ENCODE data around the gene TTC33.
"Not testable (repeated sequence)": the region's sequence is repeated elsewhere in the genome, so short reads cannot be mapped to it uniquely, and the experiment has no call there.

TTC33 gene

DNA sequence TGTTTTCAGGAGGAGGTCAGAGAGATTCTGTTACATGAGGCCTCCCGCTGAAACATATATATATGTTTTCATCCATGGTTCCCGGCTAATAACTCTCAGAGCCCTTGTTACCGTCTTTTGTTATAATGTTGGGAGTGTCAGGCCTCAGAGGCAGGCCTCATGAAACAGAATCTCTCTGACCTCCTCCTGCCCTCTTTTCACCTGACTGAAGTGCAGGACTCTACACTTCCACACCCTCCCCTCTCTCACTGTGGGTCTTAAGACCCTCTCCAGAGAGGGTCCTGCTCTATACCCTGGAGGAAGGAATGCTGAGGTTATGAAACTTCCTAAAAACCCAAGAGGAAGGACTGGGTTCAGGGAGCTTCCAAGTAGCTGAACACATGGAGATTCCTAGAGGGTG lies 104.6 kb downstream of the TTC33 start:
- no peak for ATAC-seq

DNA sequence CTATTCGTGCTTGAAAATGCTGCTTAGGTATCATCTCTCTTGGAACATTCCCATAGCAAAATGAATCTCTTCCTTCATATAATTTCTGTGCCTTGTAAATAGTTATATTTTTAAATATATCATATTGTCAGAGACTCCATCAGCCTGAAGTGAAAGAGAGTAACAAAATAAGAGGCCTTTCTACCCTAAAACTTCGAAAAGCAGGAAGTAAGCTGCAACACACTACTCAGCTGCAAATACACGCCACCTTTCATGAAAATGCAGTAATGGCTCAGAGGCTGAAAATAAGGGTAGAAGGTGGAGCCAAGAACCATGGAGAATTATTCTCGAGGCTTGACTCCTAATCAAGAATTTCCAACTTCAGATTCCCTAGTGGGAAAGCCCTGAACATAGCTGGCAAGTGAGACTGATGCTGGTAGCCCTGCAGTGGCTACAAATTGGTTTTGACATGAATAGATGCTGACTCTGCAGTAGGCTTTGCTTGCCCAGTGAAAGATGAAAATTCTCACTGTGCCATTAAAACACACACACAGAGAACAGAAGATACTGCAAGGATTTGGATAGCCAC lies 106.2 kb downstream of the TTC33 start:
- ATAC-seq = no peak

DNA sequence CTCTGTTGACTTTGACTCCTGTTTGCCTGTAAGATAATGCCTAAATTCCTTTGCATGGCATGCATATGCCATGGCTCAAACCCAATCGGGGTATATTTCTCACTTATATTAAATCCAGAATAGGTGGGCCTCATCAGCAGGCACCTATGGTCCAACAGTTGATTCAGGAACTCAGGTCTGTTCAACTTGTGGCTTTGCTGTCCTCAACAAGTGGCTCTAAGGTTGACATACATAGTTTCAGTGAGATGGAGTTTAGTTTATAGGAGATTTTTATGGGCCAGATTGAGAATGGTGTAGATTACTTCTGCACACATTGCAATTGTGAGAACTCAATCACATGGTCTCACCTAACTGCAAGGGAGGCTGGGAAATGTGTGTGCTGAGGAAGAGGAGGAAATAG lies 107.6 kb downstream of the TTC33 start:
- ATAC-seq = no peak

DNA sequence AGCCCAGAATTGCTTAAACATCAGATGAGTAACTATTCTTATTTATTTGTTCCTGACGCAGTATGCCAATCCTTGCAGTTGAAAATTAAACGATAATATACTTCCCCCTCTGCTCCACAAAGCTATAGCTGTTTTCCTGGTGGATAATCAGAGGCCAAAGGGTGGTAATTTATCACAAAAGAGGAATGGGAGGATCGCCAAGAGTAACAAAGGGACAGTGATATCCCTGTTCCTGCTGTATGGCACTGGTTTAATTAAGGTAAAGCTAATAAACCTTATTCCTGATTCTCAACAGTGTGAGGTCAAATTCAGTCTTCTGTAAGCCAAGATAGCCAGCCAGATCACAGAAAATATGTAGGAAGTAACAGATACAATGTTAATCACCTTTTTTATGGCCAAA lies 109.5 kb downstream of the TTC33 start:
- ATAC-seq = no peak

DNA sequence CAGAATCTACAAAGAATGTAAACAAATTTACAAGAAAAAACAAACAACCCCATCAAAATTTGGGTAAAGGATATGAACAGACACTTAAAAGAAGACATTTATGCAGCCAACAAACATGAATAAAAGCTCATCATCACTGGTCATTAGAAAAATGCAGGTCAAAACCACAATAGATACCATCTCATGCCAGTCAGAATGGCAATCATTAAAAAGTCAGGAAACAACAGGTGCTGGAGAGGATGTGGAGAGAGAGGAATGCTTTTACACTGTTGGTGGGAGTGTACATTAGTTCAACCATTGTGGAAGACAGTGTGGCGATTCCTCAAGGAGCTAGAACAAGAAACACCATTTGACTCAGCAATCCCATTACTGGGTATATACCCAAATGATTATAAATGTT lies 116.2 kb downstream of the TTC33 start:
- ATAC-seq = not testable (repeated sequence)

DNA sequence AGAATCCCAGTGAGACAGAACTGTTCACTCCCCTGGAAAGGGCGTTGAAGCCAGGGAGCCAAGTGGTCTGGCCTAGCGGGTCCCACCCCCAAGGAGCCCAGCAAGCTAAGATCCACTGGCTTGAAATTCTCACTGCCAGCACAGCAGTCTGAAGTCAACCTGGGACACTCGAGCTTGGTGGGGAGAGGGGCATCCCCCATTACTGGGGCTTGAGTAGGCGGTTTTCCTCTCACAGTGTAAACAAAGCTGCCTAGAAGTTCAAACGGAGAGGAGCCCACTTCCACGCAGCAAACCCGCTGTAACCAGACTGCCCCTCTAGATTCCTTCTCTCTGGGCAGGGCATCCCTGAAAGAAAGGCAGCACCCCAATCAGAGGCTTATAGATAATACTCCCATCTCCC lies 121.2 kb downstream of the TTC33 start:
- ATAC-seq = no peak

DNA sequence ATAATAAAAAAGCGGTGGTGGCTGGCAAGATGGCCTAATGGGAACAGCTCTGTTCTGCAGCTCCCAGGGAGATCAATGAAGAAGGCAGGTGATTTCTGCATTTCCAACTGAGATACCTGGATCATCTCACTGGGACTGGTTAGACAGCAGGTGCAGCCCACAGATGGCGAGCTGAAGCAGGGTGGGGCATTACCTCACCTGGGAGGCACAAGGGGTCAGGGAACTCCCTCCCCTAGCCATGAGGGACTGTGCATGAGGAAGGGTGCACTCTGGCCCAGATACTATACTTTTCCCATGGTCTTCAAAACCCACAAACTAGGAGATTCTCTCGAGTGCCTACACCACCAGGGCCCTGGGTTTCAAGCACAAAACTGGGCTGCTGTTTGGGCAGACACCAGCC lies 121.6 kb downstream of the TTC33 start:
- no peak for ATAC-seq

DNA sequence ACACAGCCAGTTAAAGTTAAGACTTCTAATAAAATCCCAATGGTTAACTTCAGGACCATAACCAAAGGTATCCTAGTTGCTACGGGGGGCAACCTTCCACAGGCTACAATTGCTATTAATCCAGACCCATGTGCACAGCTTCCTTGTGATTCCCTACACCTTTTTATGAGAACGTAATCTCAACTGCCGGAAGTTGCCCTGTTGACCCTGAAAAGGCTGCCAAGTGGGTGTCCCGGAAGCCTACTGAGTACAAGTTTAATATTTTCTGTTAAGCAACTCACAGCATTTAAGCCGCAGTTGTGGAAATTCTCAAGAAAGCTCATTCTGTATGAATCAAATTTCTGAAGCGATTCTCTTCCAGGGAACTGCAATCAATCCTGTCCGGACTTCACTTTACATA lies 124.5 kb downstream of the TTC33 start:
- ATAC-seq = no peak

DNA sequence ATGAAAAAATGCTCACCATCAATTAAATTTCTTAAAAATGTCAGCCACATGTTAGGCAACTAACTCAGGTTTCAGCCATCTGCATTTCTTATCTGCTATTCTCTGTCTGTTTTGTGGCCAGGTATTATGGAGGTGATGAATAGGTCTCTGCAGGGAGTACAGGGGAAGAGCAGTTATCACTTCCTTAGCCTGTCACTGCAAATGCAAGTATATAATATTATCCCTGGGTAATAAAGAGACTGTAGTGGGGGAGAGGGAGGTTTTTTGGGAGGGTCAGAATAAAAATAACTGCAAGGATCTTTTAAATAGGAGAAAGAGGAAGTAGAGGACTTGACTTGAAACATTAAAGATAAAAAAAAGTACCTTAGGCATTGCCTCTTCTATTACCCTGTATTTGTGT lies 125.6 kb downstream of the TTC33 start:
- no peak for ATAC-seq

DNA sequence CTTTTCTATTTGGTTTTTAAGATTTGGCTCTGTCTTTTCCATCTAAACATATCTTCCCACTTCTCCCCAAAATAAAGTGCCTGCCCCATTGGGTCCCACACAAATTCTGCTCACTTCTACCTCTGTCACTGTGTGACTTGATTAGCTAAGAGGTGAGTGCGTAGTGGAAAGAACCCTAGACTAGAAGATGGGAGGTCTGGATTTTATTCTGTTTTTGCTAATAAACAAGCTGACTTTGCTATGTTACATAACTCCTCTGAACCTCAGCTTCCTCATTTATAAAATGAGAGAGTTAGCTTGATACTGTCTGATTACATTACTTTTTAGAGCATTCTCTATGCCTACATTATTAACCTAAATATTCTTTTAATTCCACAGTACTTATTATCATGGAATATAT lies 127.4 kb downstream of the TTC33 start:
- ATAC-seq = no peak

DNA sequence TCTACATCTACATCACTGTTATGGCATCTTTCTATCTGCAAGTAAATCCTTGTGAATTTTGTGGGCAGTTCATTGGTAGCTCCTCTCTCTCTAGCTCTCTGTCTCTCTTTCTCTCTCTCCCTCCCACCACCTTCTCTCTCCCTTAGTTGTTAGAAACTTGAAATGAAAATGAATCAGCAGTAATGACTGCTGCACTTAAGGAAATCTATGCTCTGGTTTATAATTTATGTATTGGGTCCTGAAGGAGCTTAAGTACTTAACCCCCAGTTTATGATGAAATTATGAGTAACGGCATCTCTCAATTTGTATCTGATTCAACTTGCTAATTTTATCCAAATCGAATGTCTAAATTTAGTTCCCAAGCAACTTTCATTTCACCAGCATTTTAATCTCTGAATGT lies 128.1 kb downstream of the TTC33 start:
- ATAC-seq = peak in 1 of 2 donors; percentile 24

DNA sequence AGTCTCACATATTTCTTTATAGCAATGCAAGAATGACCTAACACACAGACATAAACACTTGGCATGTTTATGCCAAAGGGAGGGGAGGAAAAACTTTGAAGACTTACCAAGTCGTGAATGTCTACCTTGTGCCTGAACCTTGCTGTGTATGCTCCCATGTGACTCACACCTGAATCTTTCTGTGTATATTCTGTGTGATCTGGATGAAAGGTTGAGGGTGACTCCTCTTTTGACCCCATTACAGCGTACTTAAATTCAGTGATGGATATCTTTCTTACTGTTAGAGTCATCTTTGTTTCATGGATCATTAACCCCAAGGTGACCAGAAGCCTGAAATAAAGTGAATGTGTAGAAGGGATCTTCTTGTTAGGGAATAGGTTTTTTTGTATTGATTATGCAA lies 129.0 kb downstream of the TTC33 start:
- no peak for ATAC-seq

DNA sequence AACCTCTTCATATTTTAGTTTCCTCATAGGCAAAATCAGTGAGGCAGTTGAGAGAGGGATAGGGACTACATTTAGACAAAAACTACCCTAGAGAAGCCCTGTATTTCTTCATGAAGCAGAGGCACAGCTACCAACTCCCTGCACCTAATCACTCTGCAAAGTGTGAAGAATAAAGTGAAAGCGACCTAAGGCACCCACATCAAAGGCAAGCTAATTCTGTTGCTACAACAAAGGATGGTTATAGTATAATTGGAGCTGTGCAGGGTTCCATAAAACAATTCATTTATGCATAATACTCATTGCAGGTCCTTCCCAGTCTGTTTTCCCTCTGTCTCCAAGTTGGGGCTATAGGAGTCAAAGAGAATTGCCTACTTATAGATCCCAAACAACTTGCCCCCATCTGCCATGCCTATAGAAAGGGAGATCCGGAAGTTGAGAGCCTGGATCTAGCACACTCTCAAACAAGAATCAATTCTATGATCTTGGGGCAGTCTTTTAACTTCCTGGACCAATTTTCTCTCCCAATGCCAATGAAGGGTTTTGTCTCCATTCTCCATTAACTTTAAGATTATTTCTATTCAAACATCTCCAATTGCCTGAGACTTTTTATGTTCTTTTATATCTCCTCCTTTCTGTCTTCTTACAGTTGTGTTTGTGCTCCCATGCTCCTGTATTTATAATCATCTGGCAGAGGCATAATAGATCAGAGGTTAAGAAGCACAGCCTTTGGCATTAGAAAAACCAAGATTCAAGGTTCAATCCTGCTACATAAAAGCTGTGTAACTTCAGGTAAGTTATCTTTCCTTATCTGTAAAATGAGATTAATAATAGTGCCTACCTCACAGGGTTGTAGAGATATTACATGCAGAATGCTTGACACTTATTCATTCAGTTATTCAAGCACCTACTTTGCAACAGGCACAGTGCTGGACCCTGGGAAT lies 132.0 kb downstream of the TTC33 start:
- peak in 1 of 2 donors; percentile 53 for ATAC-seq

DNA sequence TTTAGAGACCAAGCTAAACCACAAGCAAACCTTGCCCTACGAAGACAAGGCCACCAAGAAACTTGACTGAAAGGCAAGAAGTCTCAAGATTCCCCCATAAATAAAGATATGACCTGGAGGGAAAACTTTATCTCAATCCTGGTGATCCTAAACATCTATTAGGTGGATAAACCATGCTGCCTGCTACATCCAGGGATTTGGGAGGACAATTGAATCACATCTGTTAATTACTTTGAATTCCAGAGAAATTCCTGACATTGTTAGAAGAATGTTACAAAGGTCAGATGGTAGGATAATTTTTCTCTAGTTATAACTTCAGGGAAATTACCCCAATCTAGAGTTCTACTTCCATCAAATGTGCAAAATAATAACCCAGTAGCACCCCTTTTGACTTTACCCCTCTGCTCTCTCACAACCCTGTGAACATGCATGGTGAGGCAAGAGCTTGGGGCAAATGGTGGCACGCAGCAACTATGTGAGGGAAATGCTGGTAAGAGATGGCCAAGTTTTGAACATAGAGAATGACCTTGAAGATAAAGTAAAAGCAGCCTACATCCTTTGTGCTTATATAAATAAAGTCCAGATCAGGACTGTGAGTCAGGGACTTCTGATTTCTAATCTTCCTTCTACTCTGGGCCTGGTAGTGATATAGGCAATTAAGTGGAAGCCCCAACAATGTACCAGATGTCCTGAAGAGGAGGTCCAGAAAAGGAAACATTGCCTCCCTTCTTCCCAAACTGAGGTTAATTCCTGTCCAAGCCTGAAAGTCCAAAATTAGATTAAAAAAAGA lies 133.1 kb downstream of the TTC33 start:
- no peak for ATAC-seq

DNA sequence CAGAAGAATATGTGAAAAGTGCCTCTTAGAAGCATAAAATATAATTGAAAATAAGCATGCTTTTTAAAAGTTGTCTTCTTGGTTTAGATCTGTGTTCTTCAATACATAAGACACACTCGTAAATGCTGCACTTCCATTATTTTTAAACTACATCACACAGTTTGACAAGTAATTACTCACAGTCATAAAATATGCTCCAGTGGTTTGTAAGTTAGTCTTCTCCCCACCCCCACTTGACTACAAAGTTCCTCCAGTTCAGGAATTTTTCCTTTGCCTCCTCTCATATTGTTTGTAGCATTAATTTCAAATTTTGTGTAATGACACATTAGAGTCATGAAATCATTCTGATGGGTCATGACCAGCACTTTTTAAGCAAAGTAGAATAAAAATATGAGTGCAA lies 136.3 kb downstream of the TTC33 start:
- no peak for ATAC-seq

DNA sequence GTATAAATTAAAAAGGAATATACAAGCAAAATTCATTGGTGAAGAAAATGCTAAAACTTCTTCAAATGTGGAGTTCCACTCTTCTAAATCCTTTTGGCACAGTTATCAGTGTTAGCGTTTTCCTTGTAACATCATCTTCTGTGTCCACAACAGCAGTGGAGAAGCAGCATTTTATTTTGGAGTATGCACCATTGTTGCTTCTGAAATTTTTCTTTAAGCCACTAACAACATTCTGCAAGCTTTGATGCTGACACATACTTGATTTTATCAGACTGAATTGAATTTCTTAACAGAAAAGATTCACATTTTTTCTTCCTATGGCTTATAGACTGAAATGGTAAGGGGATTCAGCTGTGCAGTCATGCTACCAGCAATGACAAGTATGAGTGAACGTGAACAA lies 136.8 kb downstream of the TTC33 start:
- no peak for ATAC-seq

DNA sequence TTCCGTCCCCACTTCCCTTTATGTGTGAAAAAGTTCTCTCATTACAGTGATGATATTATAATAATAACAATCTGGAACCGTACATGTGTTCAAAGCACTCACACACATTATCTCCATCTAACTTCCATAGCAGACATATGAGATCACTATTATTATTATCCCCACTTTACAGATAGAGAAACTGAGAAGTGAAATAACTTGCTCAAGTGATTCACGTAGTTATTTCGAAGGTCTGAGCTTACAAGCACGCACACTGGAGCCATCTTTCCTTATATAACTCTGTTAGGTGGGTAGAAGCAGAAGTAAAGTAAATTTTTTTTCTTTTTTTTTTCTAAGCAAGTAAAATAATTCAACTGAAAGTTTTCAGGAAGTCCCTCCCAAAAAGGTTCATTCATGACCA lies 139.0 kb downstream of the TTC33 start:
- no peak for ATAC-seq

DNA sequence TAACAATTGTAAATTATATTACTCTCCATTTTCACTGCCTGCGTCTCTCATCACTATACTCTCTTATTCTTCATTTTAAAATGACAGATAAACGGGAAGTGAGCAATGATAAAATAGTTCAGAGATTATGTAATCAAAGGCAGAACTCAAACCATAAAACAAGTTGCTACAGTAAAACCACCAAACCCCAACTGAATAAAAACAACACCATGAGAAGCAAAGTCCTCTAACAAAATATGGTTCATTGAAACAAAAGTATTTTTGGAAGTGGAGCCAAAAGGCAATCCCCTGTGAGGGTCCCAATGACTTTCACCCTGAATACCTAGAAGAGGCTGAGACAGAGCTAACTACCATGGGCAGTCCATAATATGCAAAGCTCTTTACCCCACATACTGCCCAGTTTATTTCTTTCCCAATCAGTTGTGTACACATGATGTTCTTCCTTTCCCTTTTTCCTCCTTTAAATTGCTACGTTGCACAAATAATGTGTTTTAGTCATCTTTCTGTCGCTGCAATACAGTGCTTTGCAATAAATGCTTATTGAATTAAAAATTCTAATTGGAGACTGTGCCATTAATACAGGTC lies 140.1 kb downstream of the TTC33 start:
- ATAC-seq = peak in 1 of 2 donors; percentile 24

DNA sequence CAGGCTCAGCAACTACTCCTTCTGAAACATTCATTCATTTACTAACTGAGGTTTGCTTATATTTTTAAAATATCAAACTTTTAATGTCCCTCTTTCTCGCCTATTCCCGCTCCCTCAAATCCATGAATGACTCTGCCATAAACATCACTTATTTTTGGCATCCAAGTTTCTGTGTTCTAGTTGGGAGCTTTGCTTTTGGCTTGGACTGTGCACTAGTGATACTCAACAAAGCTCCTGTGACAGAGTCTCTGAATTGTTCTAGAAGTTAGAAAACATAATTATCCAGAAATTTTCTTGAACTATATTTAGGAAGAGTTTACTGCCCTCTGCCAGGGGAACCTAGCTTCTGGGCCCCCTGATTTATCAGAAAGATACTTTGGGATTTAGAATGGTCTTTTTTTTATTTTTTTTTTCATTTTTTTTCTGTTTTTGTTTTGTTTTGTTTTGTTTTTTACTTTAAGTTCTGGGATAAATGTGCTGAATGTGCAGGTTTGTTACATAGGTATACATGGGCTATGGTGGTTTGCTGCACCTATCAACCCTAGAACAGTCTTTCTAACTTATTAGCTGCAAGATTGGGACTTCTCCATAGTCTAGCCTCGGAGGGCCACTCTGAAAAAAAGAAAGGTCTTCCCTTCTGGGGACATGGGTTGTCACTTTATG lies 140.7 kb downstream of the TTC33 start:
- ATAC-seq = no peak

DNA sequence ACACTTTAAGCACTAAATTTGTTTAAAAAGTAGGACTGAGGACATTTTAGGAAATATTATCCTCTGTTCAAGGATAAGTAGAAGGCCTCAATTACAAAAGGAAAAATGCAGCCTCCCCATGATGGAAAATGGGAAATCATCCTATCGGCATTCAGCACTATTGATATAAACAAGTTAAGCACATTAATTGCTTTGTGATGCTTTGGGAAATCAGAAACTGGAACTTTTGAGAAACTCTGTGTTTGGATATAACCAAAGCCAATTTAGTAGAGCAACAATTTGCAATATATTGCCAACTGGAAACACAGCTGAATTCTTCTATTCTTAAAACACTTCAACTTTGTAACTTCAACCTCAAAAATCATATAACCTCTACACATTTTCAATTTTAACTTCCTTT lies 141.3 kb downstream of the TTC33 start:
- no peak for ATAC-seq

DNA sequence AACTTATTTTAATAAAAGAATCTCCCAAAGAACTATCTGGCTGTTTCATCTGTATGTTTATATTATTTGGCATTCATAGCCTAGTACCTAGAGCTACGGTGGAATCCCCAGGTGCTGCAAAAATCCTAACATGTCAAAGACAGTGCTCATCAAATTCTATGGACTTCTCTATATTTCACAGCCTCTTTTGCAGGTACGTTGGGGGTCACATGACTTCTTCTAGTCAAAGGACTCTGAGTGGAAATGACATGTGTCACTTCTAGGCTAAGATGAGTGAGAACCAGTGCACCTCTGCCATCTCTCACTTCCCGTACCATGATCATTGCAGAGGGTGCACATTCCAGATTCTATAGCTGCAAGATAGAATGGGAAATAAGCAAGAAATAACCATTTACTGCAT lies 148.6 kb downstream of the TTC33 start:
- ATAC-seq = no peak

DNA sequence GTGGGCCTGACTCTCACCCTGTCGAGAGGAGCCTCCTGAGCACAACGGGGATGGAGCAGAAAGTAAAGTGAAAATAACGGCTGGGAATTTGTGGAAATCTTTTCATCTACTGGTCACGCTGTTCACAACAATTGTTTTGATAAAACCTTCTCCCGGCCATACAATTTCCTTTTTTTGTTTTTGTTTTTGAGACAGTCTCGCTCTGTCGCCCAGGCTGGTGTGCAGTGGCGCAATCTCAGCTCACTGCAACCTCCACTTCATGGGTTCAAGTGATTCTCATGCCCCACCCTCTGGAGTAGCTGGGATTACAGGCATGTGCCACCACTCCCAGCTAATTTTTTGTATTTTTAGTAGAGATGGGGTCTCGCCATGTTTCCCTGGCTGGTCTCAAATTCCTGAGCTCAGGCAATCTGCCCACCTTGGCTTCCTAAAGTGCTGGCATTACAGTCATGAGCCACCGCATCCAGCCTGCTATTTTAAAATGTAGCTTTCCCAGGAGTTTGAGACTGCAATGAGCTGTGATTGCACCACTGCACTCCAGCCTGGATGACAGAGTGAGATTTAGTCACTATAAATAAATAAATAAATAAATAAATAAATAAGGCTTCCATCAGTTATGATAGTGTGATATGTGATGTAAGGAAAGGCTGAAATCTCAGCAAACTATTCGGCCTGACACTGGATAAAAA lies 149.5 kb downstream of the TTC33 start:
- ATAC-seq = no peak

Measured in activated CD4-positive, CD25-positive, alpha-beta regulatory T cell treated with anti-CD3 and anti-CD28 coated beads, Interleukin-2, amount 50 U/mL, for 24 hours (primary cell).